ENCODE data around the gene CFAP97D1.
"Not testable (repeated sequence)": the region's sequence is repeated elsewhere in the genome, so short reads cannot be mapped to it uniquely, and the experiment has no call there.

CFAP97D1 gene

GRCh38 chr17:43768382-43768781 is 11.9 kb upstream of the CFAP97D1 start:
- DNase-seq (ENCODE audit: low read depth in 2 of 2) = no peak

- DNase-seq (ENCODE audit: low read depth in 2 of 2) = no peak
Measured at GRCh38 chr17:43768943-43769342, 11.3 kb upstream of the CFAP97D1 start.

- DNase-seq (ENCODE audit: low read depth in 2 of 2) = no peak
Measured at GRCh38 chr17:43769426-43769825, 10.8 kb upstream of the CFAP97D1 start.

GRCh38 chr17:43769859-43770258 is 10.4 kb upstream of the CFAP97D1 start:
- DNase-seq (ENCODE audit: low read depth in 2 of 2) = no peak

GRCh38 chr17:43770957-43771356 is 9.3 kb upstream of the CFAP97D1 start:
- DNase-seq (ENCODE audit: low read depth in 2 of 2) = no peak

- no peak for DNase-seq (ENCODE audit: low read depth in 2 of 2)
Measured at GRCh38 chr17:43771463-43771862, 8.8 kb upstream of the CFAP97D1 start.

GRCh38 chr17:43772877-43773648 is 7.2 kb upstream of the CFAP97D1 start:
- no peak for DNase-seq (ENCODE audit: low read depth in 2 of 2)

- DNase-seq (ENCODE audit: low read depth in 2 of 2) = no peak
Measured at GRCh38 chr17:43774304-43775250, 5.7 kb upstream of the CFAP97D1 start.

- peak; percentile 45 to 63 for DNase-seq (ENCODE audit: low read depth in 2 of 2)
Measured at GRCh38 chr17:43778337-43779144, 1.7 kb upstream of the CFAP97D1 start, which contains the start of gene DUSP3. Gene DUSP3, minus strand, starts transcription at chr17:43778977. Its CDS starts 53 bp downstream, at chr17:43778924.

- no peak for DNase-seq (ENCODE audit: low read depth in 2 of 2)
Measured at GRCh38 chr17:43779145-43780125, 800 bp upstream of the CFAP97D1 start.

GRCh38 chr17:43782913-43783680 is 2.9 kb downstream of the CFAP97D1 start:
- DNase-seq (ENCODE audit: low read depth in 2 of 2) = no peak

- no peak for DNase-seq (ENCODE audit: low read depth in 2 of 2)
Measured at GRCh38 chr17:43784068-43784467, 3.8 kb downstream of the CFAP97D1 start.

GRCh38 chr17:43784628-43785101 is 4.4 kb downstream of the CFAP97D1 start:
- DNase-seq (ENCODE audit: low read depth in 2 of 2) = no peak

GRCh38 chr17:43787728-43788127 is 7.5 kb downstream of the CFAP97D1 start:
- DNase-seq (ENCODE audit: low read depth in 2 of 2) = no peak

- DNase-seq (ENCODE audit: low read depth in 2 of 2) = no peak
Measured at GRCh38 chr17:43788540-43788939, 8.3 kb downstream of the CFAP97D1 start.

- no peak for DNase-seq (ENCODE audit: low read depth in 2 of 2)
Measured at GRCh38 chr17:43789482-43789881, 9.2 kb downstream of the CFAP97D1 start.

GRCh38 chr17:43790311-43790940 is 10.2 kb downstream of the CFAP97D1 start:
- no peak for DNase-seq (ENCODE audit: low read depth in 2 of 2)

GRCh38 chr17:43791589-43791988 is 11.4 kb downstream of the CFAP97D1 start:
- no peak for DNase-seq (ENCODE audit: low read depth in 2 of 2)

- DNase-seq (ENCODE audit: low read depth in 2 of 2) = not testable (repeated sequence)
Measured at GRCh38 chr17:43792668-43793067, 12.4 kb downstream of the CFAP97D1 start.
